Measurements from ENCODE around the gene RFX8.
"Not testable (repeated sequence)": the region's sequence is repeated elsewhere in the genome, so short reads cannot be mapped to it uniquely, and the experiment has no call there.

RFX8 gene

GRCh38 chr2:101371636-101372035 is 103.3 kb downstream of the RFX8 start:
- no peak for DNase-seq

DNA sequence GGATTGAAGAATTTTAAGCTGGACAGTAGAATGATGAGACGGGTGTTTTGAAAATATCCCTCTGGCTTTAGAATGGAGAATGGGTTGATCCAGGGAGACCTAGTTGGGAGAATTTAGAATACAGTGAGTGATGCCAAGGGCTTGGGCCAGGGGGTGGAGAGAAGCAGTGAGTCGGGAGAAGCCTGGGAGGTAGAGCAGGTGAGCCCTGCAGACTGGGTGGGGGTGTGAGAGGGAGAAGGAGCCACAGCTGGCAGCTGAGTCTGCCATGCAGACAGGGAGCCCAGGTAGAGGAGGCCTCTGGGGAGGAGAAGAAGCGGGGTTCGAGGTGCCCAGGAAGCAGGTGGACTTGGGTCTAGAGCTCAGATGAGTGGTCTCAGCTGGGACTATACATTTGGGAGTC is 105.8 kb downstream of the RFX8 start:
- DNase-seq, result no peak

- DNase-seq, result no peak
Observed at GRCh38 chr2:101368376-101368775, 106.5 kb downstream of the RFX8 start.

- no peak for DNase-seq
Observed at GRCh38 chr2:101367508-101367907, 107.4 kb downstream of the RFX8 start.

DNA sequence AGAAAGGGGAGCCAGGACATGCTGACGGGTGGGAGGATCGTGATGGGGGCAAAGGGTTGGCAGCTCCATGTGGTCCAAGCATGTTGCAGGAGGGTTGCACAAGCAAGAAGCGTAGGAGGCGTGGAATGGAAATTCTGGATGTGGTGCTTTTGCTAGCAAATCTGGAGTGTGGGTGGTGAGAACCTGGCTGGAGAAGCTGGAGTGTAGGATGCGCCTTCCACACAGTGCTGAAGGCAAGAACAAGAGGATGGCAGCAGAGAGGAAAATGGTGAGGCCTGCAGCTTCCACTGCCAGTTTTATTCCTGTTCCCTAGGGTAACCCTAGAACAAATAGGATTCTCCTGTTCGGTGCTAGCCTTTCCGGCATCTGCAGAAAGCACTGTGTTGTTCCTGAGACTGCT is 110.0 kb downstream of the RFX8 start:
- DNase-seq, result no peak

GRCh38 chr2:101362777-101363176 is 112.1 kb downstream of the RFX8 start:
- DNase-seq, result no peak

DNA sequence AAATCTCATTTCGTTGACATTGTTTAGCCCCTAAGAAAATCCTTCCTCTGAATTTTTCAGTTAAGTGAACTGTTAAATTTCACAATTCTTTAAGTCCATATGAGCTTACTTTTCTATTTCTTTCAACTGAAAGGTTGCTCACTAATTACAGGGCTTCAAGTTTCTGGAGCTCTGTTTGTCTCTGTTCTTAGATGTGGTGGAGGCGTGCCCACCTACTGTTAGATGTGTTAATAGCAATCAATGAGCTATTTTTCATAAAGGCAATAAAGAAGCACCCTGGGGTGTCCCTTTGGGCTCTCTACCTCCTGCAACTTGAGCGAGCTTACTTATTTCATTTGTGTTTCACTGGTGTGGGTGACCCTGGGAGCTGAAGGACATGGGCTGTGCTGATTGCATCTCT is 112.6 kb downstream of the RFX8 start:
- no peak for DNase-seq

DNA sequence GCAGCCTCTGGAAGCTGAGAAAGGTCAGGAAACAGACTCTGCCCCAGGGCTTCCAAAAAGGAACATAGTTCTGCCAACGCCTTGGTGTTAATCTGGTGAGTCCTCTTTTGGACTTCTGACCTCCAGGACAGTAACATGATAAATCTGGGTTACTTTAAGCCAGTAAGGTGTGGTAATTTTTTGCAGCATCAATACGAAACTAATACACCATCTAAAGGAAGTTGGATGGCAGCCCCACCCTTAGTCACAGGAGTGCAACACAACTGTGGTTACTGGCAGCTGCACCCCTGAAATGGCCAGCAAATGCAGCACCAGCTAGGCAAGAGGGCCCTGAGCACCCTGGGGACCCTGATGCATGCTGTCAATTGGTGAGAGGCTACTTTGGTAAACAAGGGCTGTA is 113.4 kb downstream of the RFX8 start:
- DNase-seq, result no peak

DNA sequence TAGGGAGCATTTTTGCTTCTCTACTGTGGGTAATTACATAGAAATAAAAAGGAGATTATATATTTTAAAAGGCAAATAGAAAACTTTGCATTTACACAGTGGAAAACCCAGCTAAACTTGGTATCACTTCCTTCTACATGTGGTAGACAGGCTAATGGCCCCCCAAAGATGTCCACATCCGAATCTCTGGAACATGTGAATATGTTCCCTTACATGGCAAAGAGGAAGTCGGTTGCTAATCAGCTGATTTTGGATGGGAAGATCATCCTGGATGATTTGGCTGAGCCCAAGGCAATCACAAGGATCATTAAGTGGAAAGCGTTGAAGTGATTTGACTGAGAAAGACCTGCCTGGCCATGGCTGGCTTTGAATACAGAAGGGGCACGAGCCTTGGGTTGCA is 113.8 kb downstream of the RFX8 start:
- no peak for DNase-seq

- no peak for DNase-seq
Observed at GRCh38 chr2:101360232-101360631, 114.7 kb downstream of the RFX8 start.

- no peak for DNase-seq
Observed at GRCh38 chr2:101359410-101359954, 115.4 kb downstream of the RFX8 start.

- no peak for DNase-seq
Observed at GRCh38 chr2:101357376-101357775, 117.5 kb downstream of the RFX8 start.

DNA sequence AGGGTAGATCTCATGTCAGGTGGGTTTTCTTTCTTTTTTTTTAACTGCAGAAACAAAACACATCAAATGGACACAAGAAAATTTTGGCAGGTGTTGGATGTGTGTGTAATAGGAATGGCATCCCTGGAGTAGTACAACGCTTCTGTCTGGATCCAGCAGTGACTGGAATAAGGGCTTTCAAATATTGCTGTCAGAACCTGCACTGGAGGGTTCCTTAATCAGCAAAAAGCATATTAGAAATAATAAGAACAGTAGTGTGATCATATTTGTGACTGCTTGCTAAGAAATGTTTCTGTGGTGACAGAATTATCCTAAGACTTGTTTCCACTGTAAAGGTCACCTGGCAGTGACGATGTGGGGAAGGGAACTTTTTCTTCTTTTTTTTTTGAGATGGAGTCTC is 118.4 kb downstream of the RFX8 start:
- no peak for DNase-seq

GRCh38 chr2:101356055-101356454 is 118.9 kb downstream of the RFX8 start:
- DNase-seq, result no peak

- DNase-seq, result no peak
Observed at GRCh38 chr2:101355401-101356054, 119.4 kb downstream of the RFX8 start.

GRCh38 chr2:101354420-101355311 is 120.2 kb downstream of the RFX8 start:
- no peak for DNase-seq

DNA sequence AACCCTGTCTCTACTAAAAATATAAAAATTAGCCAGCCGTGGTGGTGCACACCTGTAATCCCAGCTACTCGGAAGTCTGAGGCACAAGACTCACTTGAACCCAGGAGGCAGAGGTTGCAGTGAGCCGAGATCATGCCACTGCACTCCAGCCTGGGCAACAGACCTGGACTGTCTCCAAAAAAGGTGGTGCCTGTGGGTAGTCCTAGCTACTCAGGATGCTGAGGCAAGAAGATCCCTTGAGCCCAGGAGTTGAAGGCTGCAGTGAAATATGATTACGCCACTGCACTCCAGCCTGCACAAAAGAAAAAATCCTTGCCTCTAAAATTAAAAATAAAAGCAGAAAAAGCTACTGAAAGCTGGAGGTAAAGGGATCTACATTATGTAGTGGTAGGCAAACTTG is 122.3 kb downstream of the RFX8 start:
- DNase-seq, result not testable (repeated sequence)

DNA sequence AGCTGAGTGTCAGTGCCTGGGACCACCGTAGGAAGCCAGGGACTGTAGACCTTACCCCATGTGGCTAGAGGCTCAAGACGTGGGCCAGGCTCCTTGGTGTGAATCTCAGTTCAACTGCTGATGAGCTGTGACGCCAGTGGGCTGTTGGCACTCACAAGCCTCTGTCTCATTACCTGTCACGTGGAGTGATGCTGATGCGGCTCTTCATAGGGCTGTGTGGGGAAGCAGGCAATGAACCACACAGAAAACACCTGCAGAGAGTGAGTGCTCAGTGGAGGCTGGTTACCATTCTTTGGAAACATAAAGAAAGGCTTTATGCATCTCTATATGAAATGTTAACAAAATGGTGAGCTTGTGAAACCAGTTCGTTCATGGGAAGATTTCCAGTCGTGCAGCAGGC is 123.7 kb downstream of the RFX8 start:
- no peak for DNase-seq

GRCh38 chr2:101349893-101350662 is 124.8 kb downstream of the RFX8 start:
- no peak for DNase-seq

GRCh38 chr2:101348883-101349282 is 126.0 kb downstream of the RFX8 start:
- DNase-seq, result no peak
